Measurements from ENCODE around the gene RAB3IL1. TPM values are rescaled to one million over a fixed set of nuclear protein-coding genes. Genes with fewer than 3 reads are reported as not detected.

The RAB3IL1 gene
- total RNA-seq, 2 experiments from 2014 or later = 0.28 to 1.6 TPM

- H3K4me1 Mint-ChIP-seq = peaks cover 5% of the 10 kb centered on the region
- H3K27ac Mint-ChIP-seq = no peak overlapping the region
- no peaks in the 10 kb centered on the region for H3K9me3 Mint-ChIP-seq
- no peak overlapping the region for H3K4me3 Mint-ChIP-seq
- ATAC-seq (ENCODE audit: low read depth) (no peak), DNase-seq (no peak)
- no peaks in the 10 kb centered on the region for H3K36me3 Mint-ChIP-seq
- POLR2A ChIA-PET = no interaction called here
- peaks cover 5% of the 10 kb centered on the region for H3K27me3 Mint-ChIP-seq
Measured at GRCh38 chr11:61900251-61900650, 17.1 kb downstream of the RAB3IL1 start.

GRCh38 chr11:61899146-61899841 lies 18.1 kb downstream of the RAB3IL1 start:
- peaks cover 5% of the 10 kb centered on the region for H3K4me1 Mint-ChIP-seq
- ATAC-seq (ENCODE audit: low read depth) (peak; percentile 90), DNase-seq (peak; percentile 94)
- no peaks in the 10 kb centered on the region for H3K9me3 Mint-ChIP-seq
- H3K27ac Mint-ChIP-seq = peak overlapping the region; percentile 37
- peaks cover 5% of the 10 kb centered on the region for H3K27me3 Mint-ChIP-seq
- no peak overlapping the region for H3K4me3 Mint-ChIP-seq
- POLR2A ChIA-PET = interaction anchor here (1.3 to 1.4 kb wide), 2 partner anchors 183 to 213 kb away, joined by 3 to 5 read pairs; no protein-coding TSS in a partner anchor
- H3K36me3 Mint-ChIP-seq = no peaks in the 10 kb centered on the region

GRCh38 chr11:61898247-61898582 lies 19.2 kb downstream of the RAB3IL1 start:
- Mint-ChIP-seq H3K27me3 (no peaks in the 10 kb centered on the region), H3K9me3 (no peaks in the 10 kb centered on the region), H3K27ac (no peak overlapping the region), H3K4me3 (no peak overlapping the region), H3K4me1 (peaks cover 7% of the 10 kb centered on the region), H3K36me3 (no peaks in the 10 kb centered on the region)
- ATAC-seq (ENCODE audit: low read depth) = no peak
- POLR2A ChIA-PET = interaction anchor here (0.7 to 1.2 kb wide), 2 partner anchors 184 to 209 kb away, joined by 3 to 5 read pairs; no protein-coding TSS in a partner anchor
- DNase-seq = no peak

GRCh38 chr11:61897387-61898246 lies 19.7 kb downstream of the RAB3IL1 start:
- H3K9me3 Mint-ChIP-seq = no peaks in the 10 kb centered on the region
- DNase-seq = peak; percentile 81
- H3K4me3 Mint-ChIP-seq = no peak overlapping the region
- ATAC-seq (ENCODE audit: low read depth) = peak; percentile 55
- no peaks in the 10 kb centered on the region for H3K27me3 Mint-ChIP-seq
- H3K27ac Mint-ChIP-seq = no peak overlapping the region
- peaks cover 7% of the 10 kb centered on the region for H3K4me1 Mint-ChIP-seq
- H3K36me3 Mint-ChIP-seq = no peaks in the 10 kb centered on the region
- POLR2A ChIA-PET = interaction anchor here (0.7 to 1.2 kb wide), 2 partner anchors 184 to 210 kb away, joined by 3 to 5 read pairs; no protein-coding TSS in a partner anchor

- DNase-seq (no peak), ATAC-seq (ENCODE audit: low read depth) (no peak)
- Mint-ChIP-seq H3K4me1 (peaks cover 7% of the 10 kb centered on the region), H3K36me3 (no peaks in the 10 kb centered on the region), H3K27me3 (peaks cover 5% of the 10 kb centered on the region), H3K4me3 (no peak overlapping the region), H3K9me3 (no peaks in the 10 kb centered on the region), H3K27ac (no peak overlapping the region)
- POLR2A ChIA-PET = interaction anchor here (1.3 kb wide), 1 partner anchor 104 kb away, joined by 3 read pairs; the partner anchor contains the start of genes FEN1 and TMEM258
Measured at GRCh38 chr11:61896665-61897386, 20.5 kb downstream of the RAB3IL1 start.

GRCh38 chr11:61895718-61896059 lies 21.7 kb downstream of the RAB3IL1 start:
- peaks cover 9% of the 10 kb centered on the region for H3K4me1 Mint-ChIP-seq
- H3K27me3 Mint-ChIP-seq = peaks cover 5% of the 10 kb centered on the region
- POLR2A ChIA-PET = interaction anchor here (1.3 kb wide), 1 partner anchor 103 kb away, joined by 3 read pairs; the partner anchor contains the start of genes FEN1 and TMEM258
- DNase-seq = no peak
- ATAC-seq (ENCODE audit: low read depth) = no peak
- no peak overlapping the region for H3K4me3 Mint-ChIP-seq
- no peaks in the 10 kb centered on the region for H3K9me3 Mint-ChIP-seq
- H3K36me3 Mint-ChIP-seq = no peaks in the 10 kb centered on the region
- no peak overlapping the region for H3K27ac Mint-ChIP-seq

GRCh38 chr11:61895046-61895717 lies 22.2 kb downstream of the RAB3IL1 start:
- Mint-ChIP-seq H3K27ac (no peak overlapping the region), H3K4me1 (peaks cover 9% of the 10 kb centered on the region), H3K36me3 (no peaks in the 10 kb centered on the region), H3K4me3 (no peak overlapping the region), H3K27me3 (peaks cover 5% of the 10 kb centered on the region), H3K9me3 (no peaks in the 10 kb centered on the region)
- DNase-seq = no peak
- ATAC-seq (ENCODE audit: low read depth) = no peak
- POLR2A ChIA-PET = no interaction called here

- POLR2A ChIA-PET = no interaction called here
- Mint-ChIP-seq H3K36me3 (no peaks in the 10 kb centered on the region), H3K9me3 (no peaks in the 10 kb centered on the region), H3K4me3 (no peak overlapping the region), H3K27ac (no peak overlapping the region), H3K4me1 (peaks cover 5% of the 10 kb centered on the region), H3K27me3 (peaks cover 5% of the 10 kb centered on the region)
- no peak for ATAC-seq (ENCODE audit: low read depth)
- no peak for DNase-seq
Measured at GRCh38 chr11:61893981-61894380, 23.4 kb downstream of the RAB3IL1 start.

- Mint-ChIP-seq H3K4me3 (peak overlapping the region; percentile 3), H3K36me3 (no peaks in the 10 kb centered on the region), H3K4me1 (peaks cover 4% of the 10 kb centered on the region), H3K27ac (no peak overlapping the region), H3K9me3 (no peaks in the 10 kb centered on the region), H3K27me3 (peaks cover 5% of the 10 kb centered on the region)
- POLR2A ChIA-PET = no interaction called here
- ATAC-seq (ENCODE audit: low read depth) (no peak), DNase-seq (no peak)
Measured at GRCh38 chr11:61892085-61892370, 25.3 kb downstream of the RAB3IL1 start.

- Mint-ChIP-seq H3K27ac (peak within 1 kb of the TSS; percentile 64), H3K4me3 (peak within 1 kb of the TSS; percentile 89), H3K9me3 (peaks cover 1% of the 10 kb centered on the region), H3K4me1 (peaks cover 4% of the 10 kb centered on the region), H3K36me3 (no peaks in the 10 kb centered on the region), H3K27me3 (peaks cover 5% of the 10 kb centered on the region)
- POLR2A ChIA-PET = no interaction called here
- peak; percentile 73 for DNase-seq
- ATAC-seq (ENCODE audit: low read depth) = peak; percentile 71
Measured at GRCh38 chr11:61891331-61892084, 25.9 kb downstream of the RAB3IL1 start, which contains the start of gene FADS3. FADS3 (minus strand) TSS chr11:61891545; CDS start chr11:61891381, 164 bp downstream.

GRCh38 chr11:61890529-61891330 lies 26.6 kb downstream of the RAB3IL1 start:
- POLR2A ChIA-PET = no interaction called here
- Mint-ChIP-seq H3K9me3 (peaks cover 2% of the 10 kb centered on the region), H3K27me3 (peaks cover 5% of the 10 kb centered on the region), H3K27ac (peak overlapping the region; percentile 64), H3K4me3 (peak overlapping the region; percentile 89), H3K36me3 (no peaks in the 10 kb centered on the region), H3K4me1 (peaks cover 4% of the 10 kb centered on the region)
- DNase-seq (peak; percentile 59), ATAC-seq (ENCODE audit: low read depth) (peak; percentile 53)

GRCh38 chr11:61889831-61890230 lies 27.5 kb downstream of the RAB3IL1 start:
- H3K27me3 Mint-ChIP-seq = peaks cover 5% of the 10 kb centered on the region
- H3K4me1 Mint-ChIP-seq = peaks cover 4% of the 10 kb centered on the region
- no peak overlapping the region for H3K27ac Mint-ChIP-seq
- peaks cover 2% of the 10 kb centered on the region for H3K9me3 Mint-ChIP-seq
- no peaks in the 10 kb centered on the region for H3K36me3 Mint-ChIP-seq
- no peak overlapping the region for H3K4me3 Mint-ChIP-seq
- DNase-seq = no peak
- POLR2A ChIA-PET = no interaction called here
- no peak for ATAC-seq (ENCODE audit: low read depth)

Measured in activated naive CD8-positive, alpha-beta T cell treated with anti-CD3 and anti-CD28 coated beads, Interleukin-2, amount 10 ng/mL, durations not matched to agents 7 days and 5 days (primary cell).